Kidney capillary endothelial cell (primary cell): ENCODE measurements around the gene EPN3.

Experiments
- DNase-seq: peaks from one replicate; pipeline ENCODE4 v3.0.0-alpha.2; 2018; ENCODE audit warnings: low spot score

EPN3 gene

GRCh38 chr17:50532452-50533024 is at the start of gene EPN3:
Gene EPN3, plus strand, starts transcription at chr17:50532735. Its CDS starts 3,822 bp downstream, at chr17:50536557.
- no peak for DNase-seq

GRCh38 chr17:50483266-50483665 is 49.3 kb upstream of the EPN3 start:
- DNase-seq: no peak

GRCh38 chr17:50484386-50485155 is 48.0 kb upstream of the EPN3 start:
- no peak for DNase-seq

- DNase-seq: no peak
Observed at GRCh38 chr17:50487213-50488096, 45.1 kb upstream of the EPN3 start.

GRCh38 chr17:50488880-50489279 is 43.7 kb upstream of the EPN3 start:
- no peak for DNase-seq

GRCh38 chr17:50491505-50491904 is 41.0 kb upstream of the EPN3 start:
- DNase-seq: no peak

GRCh38 chr17:50492214-50492613 is 40.3 kb upstream of the EPN3 start:
- no peak for DNase-seq

GRCh38 chr17:50493744-50494143 is 38.8 kb upstream of the EPN3 start:
- DNase-seq: no peak

- no peak for DNase-seq
Observed at GRCh38 chr17:50495217-50495823, 37.2 kb upstream of the EPN3 start.

- no peak for DNase-seq
Observed at GRCh38 chr17:50495918-50496317, 36.6 kb upstream of the EPN3 start.

- no peak for DNase-seq
Observed at GRCh38 chr17:50498021-50498874, 34.3 kb upstream of the EPN3 start.

- no peak for DNase-seq
Observed at GRCh38 chr17:50499270-50499669, 33.3 kb upstream of the EPN3 start.

GRCh38 chr17:50499721-50500120 is 32.8 kb upstream of the EPN3 start:
- DNase-seq: no peak

- no peak for DNase-seq
Observed at GRCh38 chr17:50501054-50501453, 31.5 kb upstream of the EPN3 start.

- no peak for DNase-seq
Observed at GRCh38 chr17:50502301-50502990, 30.1 kb upstream of the EPN3 start.

GRCh38 chr17:50505591-50506130 is 26.9 kb upstream of the EPN3 start:
- no peak for DNase-seq

- DNase-seq: no peak
Observed at GRCh38 chr17:50506298-50506697, 26.2 kb upstream of the EPN3 start.

GRCh38 chr17:50507871-50508572 is 24.5 kb upstream of the EPN3 start, which contains the start of gene MYCBPAP:
Gene MYCBPAP, plus strand, starts transcription at chr17:50508439. Its CDS starts 236 bp downstream, at chr17:50508675.
- peak; percentile 49 for DNase-seq

GRCh38 chr17:50508573-50509460 is 23.7 kb upstream of the EPN3 start:
- DNase-seq: no peak
